IMR-90 (cell line): ENCODE measurements around the gene TMEM126A. TPM values are rescaled to one million over a fixed set of nuclear protein-coding genes. Genes with fewer than 3 reads are reported as not detected.

Experiments
- ATAC-seq: fragments of 200-7000 bp; cut with Tn5 transposase; 2 replicates; pipeline ENCODE4 v1.9.1; 2020; ENCODE audit warnings: low read depth, mild to moderate bottlenecking, moderate library complexity
- BruUV-seq: library from RNA; stranded (reverse); fragments of 400-500 nt; replicated peaks from 2 replicates; lab custom pipeline; 2021; lab: Mats Ljungman, UMichigan
- CTCF ChIA-PET: fragments of 300-600 bp; formaldehyde crosslinking; extraction: SDS; loops from one replicate; lab custom pipeline; 2021; ENCODE audit warnings: antibody characterized with exemption; lab: Yijun Ruan, JAX
- POLR2A ChIA-PET: fragments of 300-600 bp; sonication (Branson Sonifier 250); formaldehyde crosslinking; loops from one replicate; lab custom pipeline; 2022; ENCODE audit warnings: antibody characterized with exemption; ENCODE audit not compliant: unreplicated experiment; lab: Charles Lee
- DNase-seq: peaks from one replicate; pipeline ENCODE4 v3.0.0; 2013
- H2AFZ ChIP-seq: replicated peaks from 2 replicates; pipeline ENCODE3; 2013; ENCODE audit warnings: low read length, mild to moderate bottlenecking; ENCODE audit not compliant: poor library complexity
- H2AK5ac ChIP-seq: 2 replicates; pipeline ENCODE4 v1.6.1; 2013; ENCODE audit warnings: low read depth, low read length, inconsistent platforms
- H2AK9ac ChIP-seq: replicated peaks from 2 replicates; pipeline ENCODE3; 2013; ENCODE audit warnings: mild to moderate bottlenecking, low read depth, low read length, moderate library complexity; ENCODE audit not compliant: poor library complexity
- H2BK120ac ChIP-seq: 2 replicates; pipeline ENCODE4 v1.6.1; 2013; ENCODE audit warnings: low read depth, low read length, inconsistent platforms
- H2BK15ac ChIP-seq: 3 replicates; pipeline ENCODE4 v1.6.1; 2013; ENCODE audit warnings: low read depth, low read length, inconsistent platforms
- H2BK20ac ChIP-seq: 2 replicates; pipeline ENCODE4 v1.6.1; 2013; ENCODE audit warnings: low read depth, mild to moderate bottlenecking, inconsistent platforms, low read length, moderate library complexity
- H2BK5ac ChIP-seq: 2 replicates; pipeline ENCODE4 v1.6.1; 2013; ENCODE audit warnings: mild to moderate bottlenecking, low read depth, low read length, inconsistent platforms; ENCODE audit not compliant: poor library complexity, severe bottlenecking
- H3K14ac ChIP-seq: replicated peaks from 2 replicates; pipeline ENCODE4 v1.6.1; 2013; ENCODE audit warnings: low read depth, low read length, inconsistent platforms
- H3K18ac ChIP-seq: 2 replicates; pipeline ENCODE4 v1.6.1; 2013; ENCODE audit warnings: low read depth, low read length, control low read depth
- H3K23ac ChIP-seq: 2 replicates; pipeline ENCODE4 v1.6.1; 2013; ENCODE audit warnings: low read depth, low read length, inconsistent platforms
- H3K27ac ChIP-seq: 2 replicates; pipeline ENCODE4 v1.5.1; 2013; ENCODE audit warnings: mild to moderate bottlenecking, control low read depth, low read length; ENCODE audit not compliant: insufficient read depth
- H3K27me3 ChIP-seq: 2 replicates; pipeline ENCODE4 v1.6.1; 2013; ENCODE audit warnings: low read length; ENCODE audit not compliant: control insufficient read depth, insufficient read depth
- H3K36me3 ChIP-seq: 2 replicates; pipeline ENCODE4 v1.6.1; 2013; ENCODE audit warnings: low read length, mixed read lengths; ENCODE audit not compliant: control insufficient read depth, insufficient read depth
- H3K4ac ChIP-seq: 2 replicates; pipeline ENCODE4 v1.6.1; 2013; ENCODE audit warnings: low read depth, low read length, inconsistent platforms
- H3K4me1 ChIP-seq: 2 replicates; pipeline ENCODE4 v1.6.1; 2013; ENCODE audit warnings: low read length, mixed read lengths; ENCODE audit not compliant: control insufficient read depth, insufficient read depth
- H3K4me2 ChIP-seq: 2 replicates; pipeline ENCODE4 v1.6.1; 2013; ENCODE audit warnings: low read depth, mild to moderate bottlenecking, control low read depth, low read length, moderate library complexity
- H3K4me3 ChIP-seq: 2 replicates; pipeline ENCODE4 v1.5.1; 2013; ENCODE audit warnings: low read depth, mild to moderate bottlenecking, control low read depth, low read length, moderate library complexity; ENCODE audit not compliant: insufficient read depth
- H3K56ac ChIP-seq: 2 replicates; pipeline ENCODE4 v1.6.1; 2013; ENCODE audit warnings: low read length, inconsistent platforms; ENCODE audit not compliant: insufficient read depth; ENCODE audit errors: extremely low read depth
- H3K79me1 ChIP-seq, 2 experiments: 2 replicates each; pipeline ENCODE4 v1.6.1; 2013; ENCODE audit warnings: low read length in 2 of 2, inconsistent platforms in 1 of 2, low read depth in 1 of 2
- H3K9ac ChIP-seq: 2 replicates; pipeline ENCODE4 v1.6.1; 2013; ENCODE audit warnings: low read depth, low read length, control low read depth
- H3K9me1 ChIP-seq: 2 replicates; pipeline ENCODE4 v1.6.1; 2013; ENCODE audit warnings: low read length, inconsistent platforms; ENCODE audit not compliant: insufficient read depth
- H3K9me3 ChIP-seq: 2 replicates; pipeline ENCODE4 v1.6.1; 2013; ENCODE audit warnings: low read length; ENCODE audit not compliant: control insufficient read depth, insufficient read depth
- H4K20me1 ChIP-seq: 2 replicates; pipeline ENCODE4 v1.6.1; 2013; ENCODE audit warnings: low read length, inconsistent platforms; ENCODE audit not compliant: insufficient read depth
- H4K5ac ChIP-seq: 2 replicates; pipeline ENCODE4 v1.6.1; 2013; ENCODE audit warnings: mild to moderate bottlenecking, low read depth, low read length, control low read depth
- H4K8ac ChIP-seq, 2 experiments: 2 replicates each; pipeline ENCODE4 v1.6.1; 2013; ENCODE audit warnings: low read depth in 2 of 2, low read length in 2 of 2, control low read depth in 1 of 2, inconsistent platforms in 1 of 2
- H4K91ac ChIP-seq: 2 replicates; pipeline ENCODE4 v1.6.1; 2013; ENCODE audit warnings: low read depth, low read length, inconsistent platforms; ENCODE audit not compliant: insufficient read depth
- BHLHE40 ChIP-seq: fragments of 150-350 bp; IDR thresholded peaks from 2 replicates; pipeline ENCODE4 v1.6.1; 2016; ENCODE audit warnings: mild to moderate bottlenecking, low read depth, low read length
- CEBPB ChIP-seq: IDR thresholded peaks from 2 replicates; pipeline ENCODE4 v1.6.1; 2012; ENCODE audit warnings: low read depth, low read length, improper control_type of control experiment
- MAFK ChIP-seq: IDR thresholded peaks from 2 replicates; pipeline ENCODE4 v1.6.1; 2012; ENCODE audit warnings: low read depth, low read length, improper control_type of control experiment
- MAZ ChIP-seq: IDR thresholded peaks from 2 replicates; pipeline ENCODE4 v1.6.1; 2012; ENCODE audit warnings: low read depth, mild to moderate bottlenecking, low read length, improper control_type of control experiment, moderate library complexity, borderline replicate concordance
- RFX5 ChIP-seq: IDR thresholded peaks from 2 replicates; pipeline ENCODE4 v1.8.0; 2012; ENCODE audit warnings: low read depth, mild to moderate bottlenecking, low read length, moderate library complexity
- USF2 ChIP-seq: fragments of 150-350 bp; IDR thresholded peaks from 2 replicates; pipeline ENCODE4 v1.6.1; 2017; ENCODE audit warnings: mild to moderate bottlenecking, antibody characterized with exemption, low read length, low read depth
- WGBS, 2 experiments: methylation state at CpG; one replicate each; pipeline versions ENCODE4 v1.1.5 to v1.1.7; 2013; ENCODE audit warnings: missing lambda C conversion rate in 2 of 2; ENCODE audit not compliant: insufficient read length in 1 of 2; ENCODE audit errors: extremely low coverage in 2 of 2; 5-methylcytosine and 5-hydroxymethylcytosine counted together
- dilution Hi-C: fragments of 300-500 bp; cut with HindIII; formaldehyde crosslinking; loops from one replicate; pipeline ENCODE4 v1.14.3; 2018; ENCODE audit warnings: low sequenced_read_pairs; ENCODE audit not compliant: unreplicated experiment
- in situ Hi-C: fragments of 300-500 bp; cut with MboI; formaldehyde crosslinking; loops from 3 replicates; pipeline ENCODE4 v1.14.3; 2019; ENCODE audit warnings: low sequenced_read_pairs, inconsistent platforms, mixed read lengths
- intact Hi-C: fragments of 100-400 bp; cut with micrococcal nuclease; formaldehyde crosslinking; loops from 2 replicates; pipeline ENCODE4 v1.10.0; 2022
- polyA plus RNA-seq, 3 experiments: library from polyadenylated mRNA; depleted of rRNA; stranded (reverse); fragments of >200 nt; gene quantifications; 2 replicates each; pipeline ENCODE4 v1.2.3, GENCODE V29; 2012; ENCODE audit warnings: low replicate concordance in 1 of 3
- total RNA-seq: library from RNA; depleted of rRNA; stranded (reverse); fragments of >200 nt; gene quantifications from 2 replicates; pipeline ENCODE4 v1.2.3, GENCODE V29; 2012

Gene TMEM126A
- total and polyA plus RNA-seq, 2 of the 4 experiments (the other 2 are of a cell fraction), result 34.9 to 60.4 TPM

- peak overlapping the region; percentile 42; the same call in 1 of the 2 replicates for H3K23ac ChIP-seq
- H3K4ac ChIP-seq, result no peak overlapping the region
- no peaks in the 10 kb centered on the region for H3K27me3 ChIP-seq
- no peak overlapping the region for H2AK9ac ChIP-seq
- BruUV-seq, result no TSS peak
- no peak overlapping the region for H3K14ac ChIP-seq
- in situ Hi-C loops, result loop anchor here (25.0 kb wide), 1 partner anchor 587 kb away; no protein-coding TSS in a partner anchor
- no peak overlapping the region for H3K27ac ChIP-seq
- no peak overlapping the region for H2BK20ac ChIP-seq
- TF ChIP-seq MAFK (no peak), RFX5 (no peak), MAZ (no peak), CEBPB (no peak), BHLHE40 (no peak), USF2 (no peak)
- H3K9me3 ChIP-seq, result no peaks in the 10 kb centered on the region
- no peak overlapping the region for H4K5ac ChIP-seq
- ChIA-PET CTCF (interaction anchor here (0.6 to 1.0 kb wide), 2 partner anchors 26 to 105 kb away, joined by 3 to 6 read pairs; no protein-coding TSS in a partner anchor), POLR2A (no interaction called here)
- no peak overlapping the region for H3K4me3 ChIP-seq
- H2AFZ ChIP-seq, result no peak overlapping the region
- dilution Hi-C loops, result no loop called here
- peaks cover 19% of the 10 kb centered on the region for H3K36me3 ChIP-seq
- H3K18ac ChIP-seq, result no peak overlapping the region
- intact Hi-C loops, result no loop called here
- H3K56ac ChIP-seq, result no peak overlapping the region
- H2AK5ac ChIP-seq, result no peak overlapping the region
- H4K20me1 ChIP-seq, result no peaks in the 10 kb centered on the region
- H3K4me2 ChIP-seq, result no peak overlapping the region
- no peak overlapping the region for H2BK15ac ChIP-seq
- no peak for DNase-seq
- no peak overlapping the region for H2BK5ac ChIP-seq
- ATAC-seq, result no peak
- H4K91ac ChIP-seq, result no peak overlapping the region
- H3K4me1 ChIP-seq, result no peaks in the 10 kb centered on the region
- no peak overlapping the region for H3K9ac ChIP-seq
- H3K79me1 ChIP-seq, result 0 out of 4 replicates have a peak, but pooled peaks cover 0 to 3% of the 10 kb centered on the region in 2 experiments
- no peaks in the 10 kb centered on the region for H3K9me1 ChIP-seq
- no peak overlapping the region for H2BK120ac ChIP-seq
- WGBS, 2 experiments, result no CpG with 5 or more reads among the region's 2 CpGs
- no peak overlapping the region for H4K8ac ChIP-seq
These were observed 52.4 kb downstream of the TMEM126A start for GRCh38 chr11:85699957-85700741.
